Measurements from ENCODE around the gene TCP1.
"Not testable (repeated sequence)": the region's sequence is repeated elsewhere in the genome, so short reads cannot be mapped to it uniquely, and the experiment has no call there.

TCP1 gene

DNA sequence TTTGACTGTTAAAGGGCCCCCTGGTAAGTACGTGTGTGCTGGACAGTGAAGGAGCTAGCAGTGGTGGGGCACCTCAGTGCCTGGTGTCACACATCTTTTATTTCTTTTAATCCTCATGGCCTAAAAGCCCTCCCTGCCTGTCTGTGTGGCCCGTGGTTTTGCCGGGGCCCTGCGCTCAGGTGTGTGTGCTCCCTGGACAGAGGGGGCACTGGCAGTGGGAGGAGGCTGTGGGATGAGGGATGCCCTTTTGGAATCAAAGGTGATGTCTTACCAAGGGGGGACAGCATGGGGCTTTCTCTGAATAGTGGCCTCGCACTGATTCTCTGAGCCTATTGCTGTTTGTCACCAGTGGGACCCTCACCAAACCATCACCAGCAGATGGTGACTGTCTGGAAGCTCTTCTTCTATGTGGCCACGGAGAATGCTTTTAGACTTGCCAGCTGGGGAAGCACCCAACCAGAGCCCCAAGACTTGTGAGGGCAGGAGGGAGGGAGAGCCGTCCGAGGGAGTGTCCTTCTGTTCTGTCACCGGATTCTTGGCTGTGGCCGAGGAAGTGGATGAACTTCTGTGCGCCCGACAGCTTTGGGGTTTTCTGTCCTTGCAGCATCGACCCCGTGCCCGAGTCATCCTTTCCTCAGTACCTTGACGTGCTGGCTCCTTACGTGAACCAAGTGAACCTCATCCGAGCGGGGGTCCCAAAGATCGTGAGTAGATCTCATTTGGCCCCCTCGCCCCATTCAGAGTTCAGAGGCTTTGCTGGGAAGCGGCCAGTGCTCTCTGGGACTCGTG, 28.7 kb upstream of the TCP1 start:
- DNase-seq (ENCODE audit: low read depth), result no peak

DNA sequence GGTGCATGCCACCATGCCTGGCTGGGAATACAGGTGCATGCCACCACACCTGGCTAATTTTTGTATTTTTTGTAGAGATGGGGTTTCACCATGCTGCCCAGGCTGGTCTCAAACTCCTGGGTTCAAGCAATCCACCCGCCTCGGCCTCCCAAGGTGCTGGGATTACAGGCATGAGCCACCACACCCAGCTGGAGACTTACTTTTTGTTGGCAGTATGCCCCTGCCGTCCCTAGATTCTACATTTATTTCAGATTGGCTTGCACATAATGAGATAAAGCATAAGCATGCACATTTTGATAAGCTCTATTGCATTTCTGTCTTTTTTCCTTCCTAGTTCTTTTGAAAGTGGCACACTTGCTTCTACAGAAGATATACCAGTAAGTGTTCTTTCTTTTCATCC, 27.4 kb upstream of the TCP1 start:
- not testable (repeated sequence) for DNase-seq (ENCODE audit: low read depth)

DNA sequence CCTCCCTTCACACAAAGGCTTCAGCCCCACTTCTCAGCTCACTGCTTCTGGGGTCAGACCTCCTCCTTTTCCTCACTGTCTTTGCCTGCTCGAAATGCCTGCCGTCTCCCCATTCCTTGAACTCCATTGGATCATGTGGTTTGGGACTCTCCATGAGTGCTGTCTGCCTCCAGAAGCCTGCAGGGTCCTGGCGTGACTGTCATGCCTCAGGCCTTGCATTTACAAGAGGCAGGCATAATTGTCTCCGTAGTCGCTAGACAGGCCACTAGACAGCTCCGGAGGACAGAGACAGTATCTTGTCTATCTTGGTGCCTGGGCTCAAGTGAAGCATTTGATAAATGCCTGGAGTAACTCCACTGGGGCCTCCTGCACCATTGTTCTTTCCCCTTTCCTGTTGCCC, 26.0 kb upstream of the TCP1 start:
- DNase-seq (ENCODE audit: low read depth), result no peak

DNA sequence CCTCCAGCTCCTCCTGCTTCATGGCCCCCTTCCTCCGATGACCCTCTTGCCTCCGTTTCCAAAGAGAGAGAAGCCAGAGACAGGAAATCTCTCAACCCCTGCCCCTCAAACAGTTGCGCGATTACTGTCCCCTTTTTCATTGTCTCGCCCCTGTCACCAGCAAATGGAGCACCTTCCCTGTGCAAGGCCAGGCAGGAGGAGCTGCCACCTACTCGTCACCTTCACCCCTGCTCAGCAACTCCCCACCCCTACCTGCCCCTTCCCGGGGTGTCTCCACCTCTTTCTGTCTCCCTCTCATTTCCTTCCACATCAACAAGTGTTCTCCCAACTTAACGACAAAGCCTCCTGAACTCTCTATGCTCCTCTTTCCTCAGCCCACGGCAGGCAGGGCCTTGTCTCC, 24.4 kb upstream of the TCP1 start:
- no peak for DNase-seq (ENCODE audit: low read depth)

DNA sequence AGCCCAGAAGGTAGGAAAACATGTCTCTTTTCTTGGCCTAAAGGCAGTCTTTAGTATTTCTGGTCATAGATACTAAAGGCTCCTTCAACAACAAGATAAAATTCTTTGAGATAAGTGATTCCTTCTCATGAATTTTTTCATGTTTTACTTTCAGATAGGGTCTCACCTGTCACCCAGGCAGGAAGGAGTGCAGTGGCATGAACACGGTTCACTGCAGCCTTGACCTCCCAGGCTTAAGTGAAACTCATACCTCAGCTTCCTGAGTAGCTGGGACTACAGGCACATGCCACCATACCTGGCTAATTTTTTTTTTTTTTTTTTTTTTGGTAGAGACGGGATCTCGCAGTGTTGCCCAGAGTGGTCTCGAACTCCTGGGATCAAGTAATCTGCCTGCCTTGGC, 19.7 kb upstream of the TCP1 start:
- DNase-seq (ENCODE audit: low read depth), result no peak

DNA sequence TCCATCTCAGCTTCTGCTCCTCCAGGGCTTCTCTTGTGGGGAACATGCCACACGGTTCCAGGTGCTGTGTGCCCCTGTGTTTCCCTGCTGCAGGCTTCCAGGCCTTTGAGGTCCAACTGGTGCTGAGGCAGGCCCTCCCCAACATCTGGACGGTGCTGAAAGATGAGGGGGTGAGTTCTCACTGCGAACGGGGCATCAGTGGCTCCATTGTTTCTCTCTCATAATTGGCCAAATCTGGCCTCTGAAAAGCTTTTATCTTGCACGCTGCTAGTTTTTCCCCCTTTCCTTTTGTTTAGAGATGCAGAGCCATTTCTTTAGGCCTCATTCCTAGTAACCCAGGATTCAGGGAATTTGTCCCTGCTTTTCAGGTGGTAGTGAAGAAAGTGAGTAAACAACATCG, 19.2 kb upstream of the TCP1 start:
- no peak for DNase-seq (ENCODE audit: low read depth)

DNA sequence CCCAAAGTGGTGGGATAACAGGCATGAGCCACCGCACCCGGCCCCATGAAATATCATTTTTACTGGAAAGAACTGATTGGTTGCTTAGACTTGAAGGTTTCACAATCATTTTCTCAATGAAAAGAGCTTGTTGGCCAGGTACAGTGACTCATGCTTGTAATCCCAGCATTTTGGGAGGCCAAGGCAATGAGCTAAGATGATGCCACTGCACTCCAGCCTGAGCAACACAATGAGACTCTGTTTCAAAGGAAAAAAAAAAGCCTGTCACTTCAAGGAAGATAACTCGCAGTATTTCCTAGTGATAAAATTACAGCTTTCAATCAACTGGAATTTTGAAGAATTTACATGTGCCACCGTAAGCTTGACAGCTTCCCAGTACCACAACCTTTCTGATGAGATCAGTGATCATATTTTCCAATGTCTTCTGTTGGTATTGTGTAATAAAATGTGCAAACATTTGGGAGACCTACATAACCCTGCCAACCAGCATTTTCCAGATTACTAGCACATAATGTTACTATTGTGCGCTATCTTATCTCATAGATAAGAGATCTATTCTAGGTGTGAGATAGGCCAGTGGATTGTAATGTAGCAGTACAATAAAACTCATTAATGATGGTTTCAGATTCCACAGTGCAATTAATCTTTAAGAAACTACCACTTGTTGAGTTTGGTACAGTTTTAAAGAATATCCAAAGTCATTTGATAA, 17.9 kb upstream of the TCP1 start:
- DNase-seq (ENCODE audit: low read depth), result no peak

DNA sequence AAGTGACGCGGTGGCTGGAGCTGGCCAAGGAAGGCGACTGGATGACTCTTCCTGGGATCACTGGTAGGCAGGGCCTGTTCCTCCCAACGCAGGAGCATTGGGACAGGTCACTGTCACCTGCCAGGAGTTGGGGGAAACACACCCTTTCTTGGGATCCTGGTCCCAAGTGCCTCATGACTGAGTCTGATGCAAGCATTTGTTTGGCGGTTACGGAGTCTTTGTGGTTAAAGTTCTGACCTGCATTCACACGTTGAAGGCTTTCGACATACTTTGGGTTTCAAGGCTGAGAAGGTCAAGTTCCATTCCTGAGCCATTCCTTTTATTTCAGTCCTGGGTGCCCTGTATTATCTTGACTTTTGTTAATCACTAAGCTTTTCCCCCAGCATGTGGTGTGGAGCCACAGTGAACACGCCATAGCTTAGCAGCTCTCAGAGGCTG, 16.6 kb upstream of the TCP1 start:
- DNase-seq (ENCODE audit: low read depth), result no peak

DNA sequence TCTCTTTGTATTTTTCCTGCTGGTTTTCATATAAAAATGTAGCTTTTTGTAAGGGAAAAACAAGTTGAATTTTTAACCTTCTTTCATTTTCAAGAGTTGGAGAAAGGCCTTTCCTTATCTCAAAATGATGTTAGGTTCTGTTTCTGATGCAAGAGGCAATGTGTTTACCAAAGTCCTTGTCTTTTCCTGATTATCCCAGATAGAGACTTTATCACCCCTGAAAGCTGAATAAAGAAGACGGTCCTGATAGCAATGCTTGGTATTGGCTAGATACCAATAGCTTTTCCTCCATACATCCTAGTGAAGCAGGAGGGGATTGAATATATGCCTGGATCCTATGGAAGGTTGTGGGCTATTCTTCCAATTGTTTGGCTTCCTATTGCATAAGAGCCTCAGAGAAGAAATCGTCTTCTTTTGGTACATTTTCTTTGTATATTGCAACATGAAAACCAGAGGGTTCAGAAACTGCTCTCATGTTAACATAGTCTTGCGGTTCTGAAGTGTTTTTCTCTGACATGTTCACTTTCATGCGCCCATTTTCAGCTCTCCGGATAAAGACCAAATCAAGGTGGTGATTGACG, 16.1 kb upstream of the TCP1 start:
- DNase-seq (ENCODE audit: low read depth), result no peak

DNA sequence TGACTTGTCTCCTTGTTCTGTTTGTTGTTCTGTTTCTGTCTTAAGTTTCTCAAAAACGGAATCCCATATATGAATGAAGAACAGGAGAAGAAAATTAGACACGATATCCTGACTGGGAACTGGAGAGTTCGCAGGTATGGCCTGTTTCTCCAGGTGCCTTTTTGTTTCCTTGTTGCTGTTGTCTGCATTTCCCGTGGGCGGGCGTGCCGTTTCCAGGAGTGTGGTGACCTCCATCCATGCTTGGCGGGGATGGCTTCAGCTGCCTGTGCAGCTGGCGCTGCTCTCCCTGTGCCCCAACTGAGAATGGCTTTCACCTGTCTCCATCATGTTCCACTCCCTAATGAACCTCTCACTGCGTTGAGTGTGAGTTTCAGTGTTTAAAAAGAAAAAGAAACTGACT, 15.1 kb upstream of the TCP1 start:
- DNase-seq (ENCODE audit: low read depth), result no peak

DNA sequence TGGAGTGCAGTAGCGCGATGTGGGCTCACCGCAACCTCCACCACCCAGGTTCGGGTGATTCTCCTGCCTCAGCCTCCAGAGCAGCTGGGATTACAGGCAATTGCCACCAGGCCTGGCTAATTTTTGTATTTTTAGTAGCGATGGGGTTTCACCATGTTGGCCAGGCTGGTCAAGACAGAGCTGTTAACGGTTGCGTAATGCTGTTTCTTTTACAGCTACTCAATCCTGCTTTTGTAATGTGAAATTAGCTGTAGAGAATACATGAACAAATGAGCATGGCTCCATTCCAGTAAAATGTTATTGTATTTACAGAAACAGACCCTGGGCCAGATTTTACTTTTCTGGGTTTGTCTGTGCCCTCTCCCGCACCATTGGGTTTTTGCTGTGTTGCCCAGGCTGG, 12.5 kb upstream of the TCP1 start:
- DNase-seq (ENCODE audit: low read depth), result no peak

DNA sequence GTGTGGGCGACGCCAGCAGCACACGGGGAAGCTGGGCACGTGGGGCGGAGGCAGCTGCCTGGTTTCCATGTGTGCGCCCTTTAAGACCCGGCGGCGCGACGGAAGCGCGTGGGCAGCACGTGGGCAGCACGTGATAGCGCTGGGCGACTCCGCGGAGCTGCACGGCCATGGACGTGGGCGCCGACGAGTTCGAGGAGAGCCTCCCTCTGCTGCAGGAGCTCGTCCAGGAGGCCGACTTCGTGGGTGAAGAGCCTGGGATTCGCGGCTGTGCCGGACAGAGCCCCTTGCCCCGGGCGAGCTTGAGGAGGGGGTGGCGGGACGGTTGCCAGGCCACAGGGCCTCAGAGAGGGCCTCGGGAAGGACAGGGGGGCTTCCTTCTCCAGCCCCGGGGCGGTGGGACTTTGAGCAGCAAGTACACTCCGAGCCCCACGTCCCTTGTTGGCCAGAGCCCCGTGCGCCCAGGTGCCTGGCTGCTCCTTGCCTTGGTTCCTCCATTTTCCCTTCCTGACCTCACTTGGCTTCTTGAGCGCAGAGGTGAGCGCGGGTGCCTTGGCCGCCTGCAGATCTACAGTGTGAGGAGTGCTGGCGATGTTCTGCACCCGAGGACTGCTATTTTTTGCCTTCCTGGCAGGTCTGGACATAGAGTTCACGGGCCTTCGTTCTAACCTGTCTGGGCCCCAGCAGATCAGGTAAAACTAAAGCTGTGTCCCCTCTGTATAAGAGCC, 10.9 kb upstream of the TCP1 start, which contains the start of gene PNLDC1:
TSS of gene PNLDC1 (plus strand) at position 136 of the 725 bp plus-strand sequence. CDS start at position 168, 32 bp downstream.
- no peak for DNase-seq (ENCODE audit: low read depth)

DNA sequence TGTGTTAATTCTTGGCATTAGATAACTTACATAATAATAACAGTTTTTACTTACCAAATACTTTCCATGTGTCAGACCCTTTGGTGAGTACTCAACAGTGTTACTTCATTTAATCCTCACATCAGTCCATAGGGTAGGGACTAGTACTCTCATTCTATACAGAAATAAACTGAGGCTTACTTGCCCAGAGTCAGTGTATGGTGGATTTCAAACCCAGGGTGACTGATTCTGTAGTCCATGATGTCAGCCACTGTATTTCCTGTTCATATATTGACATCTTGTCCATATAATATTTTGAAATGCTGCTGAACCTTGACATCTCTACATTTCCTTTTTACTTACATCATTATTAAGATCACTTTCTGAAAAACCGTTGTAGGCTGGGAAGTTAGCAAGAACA, 8.2 kb upstream of the TCP1 start:
- DNase-seq (ENCODE audit: low read depth), result no peak

DNA sequence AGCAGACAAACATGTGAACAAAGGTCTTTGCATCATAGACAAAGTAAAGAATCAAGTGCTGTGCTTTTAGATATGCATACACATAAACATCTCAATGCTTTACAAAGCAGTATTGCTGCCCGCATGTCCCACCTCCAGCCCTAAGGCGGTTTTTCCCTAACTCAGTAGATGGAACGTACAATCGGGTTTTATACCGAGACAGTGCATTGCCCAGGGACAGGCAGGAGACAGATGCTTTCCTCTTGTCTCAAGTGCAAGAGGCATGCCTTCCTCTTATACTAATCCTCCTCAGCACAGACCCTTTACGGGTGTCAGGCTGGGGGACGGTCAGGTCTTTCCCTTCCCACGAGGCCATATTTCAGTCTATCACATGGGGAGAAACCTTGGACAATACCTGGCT, 5.6 kb upstream of the TCP1 start:
- not testable (repeated sequence) for DNase-seq (ENCODE audit: low read depth)

DNA sequence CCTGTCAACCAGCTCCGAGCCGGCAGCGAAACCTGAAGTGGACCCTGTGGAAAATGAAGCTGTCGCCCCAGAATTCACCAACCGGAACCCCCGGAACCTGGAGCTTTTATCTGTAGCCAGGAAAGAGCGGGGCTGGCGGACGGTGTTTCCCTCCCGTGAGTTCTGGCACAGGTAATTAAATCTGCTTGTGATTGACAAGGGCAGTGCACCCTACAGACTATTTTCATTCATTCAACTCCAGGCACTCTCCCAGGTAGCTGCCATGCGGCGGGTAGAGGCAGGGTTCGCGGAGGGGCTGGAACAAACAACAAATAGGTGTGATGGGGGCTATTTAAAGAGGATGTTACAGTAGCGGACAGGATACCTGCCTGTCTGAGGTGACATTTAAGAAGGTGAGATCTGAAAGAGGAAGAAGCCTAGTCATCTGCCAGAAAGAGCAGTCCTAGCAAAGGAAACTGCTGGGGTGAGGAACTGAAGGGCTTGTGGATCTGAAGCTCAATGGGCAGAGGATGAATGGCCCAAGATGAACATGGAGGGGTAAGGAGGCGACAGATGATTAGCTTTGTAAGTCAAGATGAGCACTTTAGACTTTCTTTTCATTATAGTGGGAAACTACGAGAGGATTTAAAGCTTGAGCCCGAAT, 1.7 kb upstream of the TCP1 start:
- no peak for DNase-seq (ENCODE audit: low read depth)

DNA sequence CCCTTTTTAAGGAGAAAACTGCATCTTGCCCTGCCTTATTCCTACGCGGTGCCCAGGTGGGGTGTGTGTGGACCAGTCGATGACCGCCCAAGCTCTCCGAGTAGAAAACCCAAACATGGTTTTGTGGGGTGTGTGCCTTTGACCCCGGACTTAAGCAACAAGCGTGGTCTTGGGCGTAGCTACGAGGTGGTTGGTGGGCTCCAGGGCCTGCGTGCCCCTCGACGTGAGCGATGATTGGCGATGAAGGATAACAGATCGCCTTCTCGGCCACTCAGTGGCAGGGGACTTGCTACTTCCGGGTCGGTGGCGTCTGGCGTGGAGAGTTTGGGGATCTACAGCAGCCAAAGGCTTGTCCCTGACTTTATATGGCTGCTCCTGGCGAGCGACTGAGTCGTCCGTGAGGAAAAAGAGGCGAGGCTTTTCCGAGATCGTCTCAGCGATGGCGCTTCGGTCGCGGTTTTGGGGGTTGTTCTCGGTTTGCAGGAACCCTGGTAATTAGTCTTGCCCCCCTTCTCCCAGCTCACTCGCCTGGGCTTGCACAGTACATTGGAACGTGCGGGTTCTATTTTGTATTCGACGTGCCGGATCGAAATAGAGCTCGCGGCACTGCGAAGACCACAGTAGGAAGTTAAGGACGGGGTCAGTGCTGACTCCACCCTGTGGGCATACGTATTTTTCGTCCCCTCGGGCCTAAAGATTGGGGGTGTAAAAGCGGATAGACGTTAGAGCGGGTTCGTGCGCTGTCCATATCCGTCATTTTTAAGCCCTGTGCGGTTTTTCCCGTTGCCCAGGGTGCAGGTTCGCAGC, 950 bp upstream of the TCP1 start, which contains the start of gene MRPL18:
TSS of gene MRPL18 (plus strand) at position 319 of the 807 bp plus-strand sequence. CDS start at position 440, 121 bp downstream.
- peak; percentile 93 for DNase-seq (ENCODE audit: low read depth)

DNA sequence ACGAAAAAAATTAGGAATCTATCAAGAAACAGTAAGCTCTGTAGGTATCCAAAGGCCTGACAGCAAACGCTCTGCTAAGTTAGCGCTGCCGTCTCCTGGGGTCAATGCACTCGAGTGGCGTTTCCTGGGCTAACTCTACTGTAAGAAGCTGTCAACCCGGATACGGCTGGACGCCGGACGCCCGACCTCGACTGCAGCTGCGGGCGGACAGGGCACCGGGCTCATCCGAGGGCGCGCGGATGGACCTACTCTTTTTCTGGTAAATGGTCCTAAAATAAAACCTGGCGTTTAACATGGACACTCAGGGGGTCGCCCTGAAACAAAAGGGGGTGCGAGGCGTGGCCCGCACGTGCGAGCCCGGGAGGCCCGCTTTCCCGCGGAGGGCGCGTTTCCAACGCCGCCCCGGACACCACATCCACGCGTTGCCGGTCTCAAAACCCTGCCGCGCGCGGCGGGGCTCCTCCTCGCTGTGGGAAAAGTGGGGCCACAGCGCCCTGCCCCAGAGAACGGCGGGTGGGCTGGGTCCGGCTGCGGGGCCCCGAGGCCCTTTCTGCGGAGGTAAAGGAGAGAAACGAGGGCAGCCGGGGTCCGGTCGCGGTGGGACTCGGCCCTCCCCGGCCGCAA, 537 bp downstream of the TCP1 start:
- peak; percentile 3 for DNase-seq (ENCODE audit: low read depth)

DNA sequence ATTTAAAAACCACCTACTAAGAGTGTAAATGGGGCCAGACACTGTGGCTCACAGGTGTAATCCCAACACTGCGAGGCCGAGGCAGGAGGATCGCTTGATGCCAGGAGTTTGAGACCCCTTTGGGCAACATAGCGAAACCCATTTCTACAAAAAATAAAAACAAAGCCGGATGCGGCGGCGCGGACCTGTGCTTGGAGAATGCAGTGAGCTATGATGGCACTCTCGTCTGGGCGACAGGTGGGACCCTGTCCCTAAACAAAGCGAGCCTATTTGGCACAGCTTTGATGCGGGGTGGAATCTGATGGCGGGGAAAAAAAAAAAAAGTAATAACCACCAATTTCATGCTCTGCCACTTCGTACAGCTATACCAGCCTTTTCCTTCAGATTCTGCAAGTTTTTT, 1.1 kb downstream of the TCP1 start:
- DNase-seq (ENCODE audit: low read depth), result no peak

DNA sequence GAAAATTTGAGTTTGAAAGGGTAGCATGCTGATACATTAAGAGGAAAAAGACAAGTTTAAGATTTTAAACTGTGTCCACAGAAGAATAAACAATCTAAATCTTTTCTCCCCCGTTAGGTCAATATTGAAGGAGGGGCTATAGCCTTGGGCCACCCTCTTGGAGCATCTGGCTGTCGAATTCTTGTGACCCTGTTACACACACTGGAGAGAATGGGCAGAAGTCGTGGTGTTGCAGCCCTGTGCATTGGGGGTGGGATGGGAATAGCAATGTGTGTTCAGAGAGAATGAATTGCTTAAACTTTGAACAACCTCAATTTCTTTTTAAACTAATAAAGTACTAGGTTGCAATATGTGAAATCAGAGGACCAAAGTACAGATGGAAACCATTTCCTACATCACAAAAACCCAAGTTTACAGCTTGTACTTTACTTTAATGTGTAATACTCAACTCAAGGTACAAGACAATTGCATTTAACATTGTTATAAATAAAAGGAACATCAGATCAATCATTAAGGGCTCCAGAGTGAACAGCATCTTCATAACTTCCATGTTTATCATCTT, 10.8 kb downstream of the TCP1 start:
- no peak for DNase-seq (ENCODE audit: low read depth)

DNA sequence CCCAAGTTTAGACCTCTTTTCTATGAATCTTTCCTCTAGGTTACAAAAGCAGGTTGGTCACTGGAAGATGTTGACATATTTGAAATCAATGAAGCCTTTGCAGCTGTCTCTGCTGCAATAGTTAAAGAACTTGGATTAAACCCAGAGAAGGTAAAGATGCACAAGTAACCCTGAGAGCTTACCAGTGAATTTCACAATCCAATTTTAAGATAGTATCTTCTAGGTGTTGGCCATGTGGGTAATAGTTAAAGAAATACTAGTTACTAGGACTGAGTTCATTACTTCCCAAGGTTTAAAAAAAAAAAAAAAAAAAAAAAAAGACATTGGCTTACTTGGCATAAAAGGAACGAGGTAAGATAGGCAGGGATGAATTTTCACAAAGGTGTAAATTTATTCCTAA, 11.3 kb downstream of the TCP1 start:
- no peak for DNase-seq (ENCODE audit: low read depth)
